Panc1 (cell line): ENCODE data around the gene CRIM1. TPM values are rescaled to one million over a fixed set of nuclear protein-coding genes. Genes with fewer than 3 reads are reported as not detected.

Experiments
- ATAC-seq: fragments of 200-7000 bp; cut with Tn5 transposase; 2 replicates; pipeline ENCODE4 v1.9.1; 2020; ENCODE audit warnings: mild to moderate bottlenecking, moderate library complexity
- BruUV-seq: library from RNA; stranded (reverse); fragments of 400-500 nt; replicated peaks from 2 replicates; lab custom pipeline; 2021; lab: Mats Ljungman, UMichigan
- CTCF ChIA-PET: fragments of 300-600 bp; sonication (Branson Sonifier 250); formaldehyde crosslinking; loops from one replicate; lab custom pipeline; 2022; ENCODE audit warnings: antibody characterized with exemption; lab: Charles Lee
- POLR2A ChIA-PET: fragments of 300-600 bp; sonication (Branson Sonifier 250); formaldehyde crosslinking; loops from one replicate; lab custom pipeline; 2022; ENCODE audit warnings: antibody characterized with exemption; lab: Charles Lee
- DNase-seq: peaks from one replicate; pipeline ENCODE4 v3.0.0-alpha.2; 2010; ENCODE audit warnings: low read depth, low spot score
- H3K27ac ChIP-seq: 2 replicates; pipeline ENCODE4 v1.5.1; 2011; ENCODE audit warnings: mild to moderate bottlenecking, low read length, inconsistent platforms
- H3K27me3 ChIP-seq: fragments of 200-500 bp; sonication (Bioruptor generic); 2 replicates; pipeline ENCODE4 v1.6.0; 2014; ENCODE audit warnings: low read length, inconsistent platforms; ENCODE audit not compliant: control insufficient read depth, insufficient read depth
- H3K36me3 ChIP-seq: fragments of 200-500 bp; sonication (Bioruptor generic); 2 replicates; pipeline ENCODE4 v1.5.1; 2014; ENCODE audit warnings: inconsistent platforms, mild to moderate bottlenecking, low read length, moderate library complexity; ENCODE audit not compliant: control insufficient read depth, insufficient read depth
- H3K4me1 ChIP-seq: 2 replicates; pipeline ENCODE4 v1.5.1; 2011; ENCODE audit warnings: inconsistent platforms, mild to moderate bottlenecking, low read length, moderate library complexity; ENCODE audit not compliant: control insufficient read depth, insufficient read depth
- H3K4me3 ChIP-seq, 2 experiments: 2 replicates each; pipeline ENCODE4 v1.5.1; 2011 to 2012; ENCODE audit warnings: low read depth in 2 of 2, low read length in 2 of 2, mild to moderate bottlenecking in 2 of 2, inconsistent platforms in 1 of 2, moderate library complexity in 1 of 2
- H3K9me3 ChIP-seq: fragments of 200-500 bp; sonication (Bioruptor generic); 2 replicates; pipeline ENCODE4 v1.5.1; 2014; ENCODE audit warnings: low read depth, mild to moderate bottlenecking, inconsistent platforms, low read length, moderate library complexity; ENCODE audit not compliant: control insufficient read depth, insufficient read depth
- CTCF ChIP-seq: fragments of 450-650 bp; IDR thresholded peaks from 2 replicates; pipeline ENCODE4 v1.5.1; 2017; ENCODE audit warnings: mild to moderate bottlenecking
- POLR2AphosphoS5 ChIP-seq: IDR thresholded peaks from 2 replicates; pipeline ENCODE4 v1.6.1; 2012; ENCODE audit warnings: mild to moderate bottlenecking, low read depth, low read length, moderate library complexity
- REST ChIP-seq, 2 experiments: IDR thresholded peaks; 2 replicates each; pipeline ENCODE4 v1.6.1; 2011 to 2012; ENCODE audit warnings: low read depth in 2 of 2, control low read depth in 1 of 2, low read length in 1 of 2, mild to moderate bottlenecking in 1 of 2, moderate library complexity in 1 of 2; ENCODE audit not compliant: insufficient read depth in 1 of 2
- SIN3A ChIP-seq: IDR thresholded peaks from 2 replicates; pipeline ENCODE4 v1.6.1; 2012; ENCODE audit warnings: low read depth, mild to moderate bottlenecking, low read length, moderate library complexity, borderline replicate concordance; ENCODE audit not compliant: insufficient read depth
- TCF7L2 ChIP-seq: IDR thresholded peaks from 2 replicates; pipeline ENCODE4 v1.6.1; 2011; ENCODE audit warnings: mild to moderate bottlenecking, low read depth, low read length, inconsistent platforms
- in situ Hi-C: cut with HindIII; loops from 2 replicates; pipeline ENCODE4 v1.10.0; 2016; ENCODE audit warnings: low sequenced_read_pairs, low pct_unique_long_range_greater_than_20kb
- intact Hi-C: fragments of 100-400 bp; cut with micrococcal nuclease; formaldehyde crosslinking; loops from one replicate; pipeline ENCODE4 v1.10.0; 2022; ENCODE audit not compliant: unreplicated experiment
- total RNA-seq: library from RNA; stranded (reverse); gene quantifications from one replicate; pipeline ENCODE4 v1.2.1, GENCODE V29; 2021; ENCODE audit not compliant: unreplicated experiment

Gene CRIM1
- total RNA-seq, 1 experiment from 2014 or later, result 290 TPM

GRCh38 chr2:36396878-36397539 is 41.4 kb downstream of the CRIM1 start:
- H3K27me3 ChIP-seq, result no peaks in the 10 kb centered on the region
- H3K4me1 ChIP-seq, result peaks cover 98% of the 10 kb centered on the region
- peaks cover 19% of the 10 kb centered on the region; the same call in 1 of the 2 replicates for H3K36me3 ChIP-seq
- no TSS peak for BruUV-seq
- CTCF ChIA-PET, result no interaction called here
- in situ Hi-C loops, result no loop called here
- no peaks in the 10 kb centered on the region for H3K9me3 ChIP-seq
- intact Hi-C loops, result no loop called here
- ATAC-seq, result peak; percentile 18; the same call in 1 of the 2 replicates
- peak overlapping the region; percentile 78 for H3K27ac ChIP-seq
- DNase-seq, result no peak
- TF ChIP-seq REST (IDR thresholded peaks at IDR 0.05; ENCODE audit: insufficient read depth in 1 of 2, low read depth in 2 of 2, low read length in 1 of 2), result no peak
- no peak for TF ChIP-seq SIN3A
- no peak for TF ChIP-seq CTCF
- TF ChIP-seq POLR2AphosphoS5, result no peak
- no peak for TF ChIP-seq TCF7L2
- POLR2A ChIA-PET, result no interaction called here
- no peak overlapping the region for H3K4me3 ChIP-seq

- Histone ChIP-seq H3K4me3 (no peak overlapping the region), H3K4me1 (peaks cover 98% of the 10 kb centered on the region), H3K27ac (peak overlapping the region; percentile 55), H3K36me3 (peaks cover 17% of the 10 kb centered on the region; the same call in 1 of the 2 replicates), H3K9me3 (no peaks in the 10 kb centered on the region), H3K27me3 (no peaks in the 10 kb centered on the region)
- POLR2A ChIA-PET, result no interaction called here
- in situ Hi-C loops (no loop called here), intact Hi-C loops (no loop called here)
- DNase-seq (no peak), ATAC-seq (no peak)
- no TSS peak for BruUV-seq
- TF ChIP-seq CTCF, result no peak
- TF ChIP-seq POLR2AphosphoS5, result 0 out of 2 replicates have a peak, but pooled peaks have one; percentile 29
- CTCF ChIA-PET, result no interaction called here
These were observed 42.3 kb downstream of the CRIM1 start for GRCh38 chr2:36397728-36398413.
